Endothelial cell of umbilical vein (primary cell): ENCODE results near the gene TNNI3K. TPM values are rescaled to one million over a fixed set of nuclear protein-coding genes. Genes with fewer than 3 reads are reported as not detected.

Experiments
- BruUV-seq: library from RNA; stranded (reverse); fragments of 400-500 nt; replicated peaks from 2 replicates; lab custom pipeline; 2021; lab: Mats Ljungman, UMichigan
- CTCF ChIA-PET: fragments of 300-600, 350-600 bp; sonication (Branson Sonifier 250); formaldehyde crosslinking; loops from one replicate; lab custom pipeline; 2021; ENCODE audit warnings: antibody characterized with exemption, inconsistent platforms; lab: Charles Lee
- POLR2A ChIA-PET: fragments of 300-600, 350-600 bp; sonication (Branson Sonifier 250); formaldehyde crosslinking; loops from one replicate; lab custom pipeline; 2021; ENCODE audit warnings: antibody characterized with exemption, inconsistent platforms; lab: Charles Lee
- DNase-seq: peaks from one replicate; pipeline ENCODE4 v3.0.0-alpha.2; 2011; ENCODE audit warnings: low read depth, low spot score
- FAIRE-seq: peaks from 2 replicates; lab custom pipeline; 2011; peaks lifted over from hg19 to GRCh38; lab: Jason Lieb, UNC
- H2AFZ ChIP-seq: 2 replicates; pipeline ENCODE4 v1.6.0; 2012; ENCODE audit warnings: low read depth, low read length, control low read depth, inconsistent platforms
- H3K27ac ChIP-seq: 2 replicates; pipeline ENCODE4 v1.5.1; 2011; ENCODE audit warnings: low read depth, mild to moderate bottlenecking, control low read depth, low read length, moderate library complexity; ENCODE audit not compliant: insufficient read depth
- H3K27me3 ChIP-seq, 2 experiments: 2 replicates each; pipeline versions ENCODE4 v1.6.0 to v1.6.1; 2011; ENCODE audit warnings: low read length in 2 of 2, mixed read lengths in 1 of 2; ENCODE audit not compliant: control insufficient read depth in 2 of 2, insufficient read depth in 2 of 2
- H3K36me3 ChIP-seq, 2 experiments: 2 replicates in 1 of 2; 3 replicates in 1 of 2; pipeline ENCODE4 v1.5.1; 2011; ENCODE audit warnings: low read length in 2 of 2, mild to moderate bottlenecking in 1 of 2, moderate library complexity in 1 of 2; ENCODE audit not compliant: control insufficient read depth in 2 of 2, insufficient read depth in 2 of 2; ENCODE audit errors: extremely low read depth in 1 of 2
- H3K4me1 ChIP-seq: 3 replicates; pipeline ENCODE4 v1.5.1; 2011; ENCODE audit warnings: mild to moderate bottlenecking, low read length; ENCODE audit not compliant: control insufficient read depth, insufficient read depth; ENCODE audit errors: extremely low read depth
- H3K4me2 ChIP-seq: 2 replicates; pipeline ENCODE4 v1.6.1; 2011; ENCODE audit warnings: low read length, control low read depth, mixed read lengths; ENCODE audit not compliant: insufficient read depth
- H3K4me3 ChIP-seq, 3 experiments: fragments of 200-600 bp in 1 of 3; sonication (generic), shearing (Covaris generic) in 1 of 3; replicated peaks in 1 of 3; 2 replicates each; pipeline ENCODE4 v1.5.1; 2011 to 2016; ENCODE audit warnings: control low read depth in 3 of 3, low read length in 3 of 3, mild to moderate bottlenecking in 2 of 3, inconsistent platforms in 1 of 3, low read depth in 1 of 3, moderate library complexity in 1 of 3; ENCODE audit not compliant: insufficient read depth in 1 of 3
- H3K79me2 ChIP-seq: 2 replicates; pipeline ENCODE4 v1.6.0; 2012; ENCODE audit warnings: low read length, inconsistent platforms; ENCODE audit not compliant: control insufficient read depth, insufficient read depth
- H3K9ac ChIP-seq: replicated peaks from 2 replicates; pipeline ENCODE3; 2011; ENCODE audit warnings: low read length, control low read depth; ENCODE audit not compliant: insufficient read depth; ENCODE audit errors: extremely low read depth
- H3K9me1 ChIP-seq: replicated peaks from 3 replicates; pipeline ENCODE4 v1.6.0; 2011; ENCODE audit warnings: mild to moderate bottlenecking, low read length; ENCODE audit not compliant: control insufficient read depth, insufficient read depth; ENCODE audit errors: extremely low read depth
- H3K9me3 ChIP-seq: replicated peaks from 2 replicates; pipeline ENCODE4 v1.5.1; 2012; ENCODE audit warnings: low read length, inconsistent platforms; ENCODE audit not compliant: control insufficient read depth, insufficient read depth
- H4K20me1 ChIP-seq: replicated peaks from 2 replicates; pipeline ENCODE3; 2011; ENCODE audit warnings: mild to moderate bottlenecking, low read length; ENCODE audit not compliant: control insufficient read depth, insufficient read depth; ENCODE audit errors: extremely low read depth
- EZH2 ChIP-seq: IDR thresholded peaks from 2 replicates; pipeline ENCODE4 v1.6.1; 2012; ENCODE audit warnings: borderline replicate concordance, low read depth, mild to moderate bottlenecking, moderate library complexity, low read length, inconsistent platforms; ENCODE audit not compliant: severe bottlenecking
- FOS ChIP-seq: IDR thresholded peaks from 2 replicates; pipeline ENCODE4 v1.6.1; 2011; ENCODE audit warnings: mild to moderate bottlenecking, low read length, moderate library complexity, borderline replicate concordance; ENCODE audit not compliant: insufficient read depth
- GATA2 ChIP-seq: IDR thresholded peaks from 2 replicates; pipeline ENCODE4 v1.7.0; 2011; ENCODE audit warnings: low read depth, mild to moderate bottlenecking, moderate library complexity, mixed read lengths, low read length; ENCODE audit not compliant: insufficient read length, insufficient read depth
- JUN ChIP-seq: IDR thresholded peaks from 2 replicates; pipeline ENCODE4 v1.6.1; 2011; ENCODE audit warnings: borderline replicate concordance, low read depth; ENCODE audit not compliant: insufficient read length, insufficient read depth
- MYC ChIP-seq: IDR thresholded peaks from one replicate; pipeline ENCODE4 v1.6.1; 2011; ENCODE audit warnings: mild to moderate bottlenecking, low read depth, low read length
- POLR2A ChIP-seq: IDR thresholded peaks from 2 replicates; pipeline ENCODE4 v1.6.1; 2012; ENCODE audit warnings: low read depth, mild to moderate bottlenecking, control low read depth, low read length
- POLR2AphosphoS5 ChIP-seq: IDR thresholded peaks from 2 replicates; pipeline ENCODE4 v1.6.1; 2012; ENCODE audit warnings: low read depth, mild to moderate bottlenecking, control low read depth, low read length, moderate library complexity; ENCODE audit not compliant: insufficient read depth
- dilution Hi-C: fragments of 300-500 bp; cut with MboI; formaldehyde crosslinking; loops from one replicate; pipeline ENCODE4 v1.15.0; 2019; ENCODE audit warnings: low sequenced_read_pairs; ENCODE audit not compliant: extremely low pct_ligation_motif_present
- intact Hi-C: fragments of 100-400 bp; cut with micrococcal nuclease; formaldehyde crosslinking; loops from one replicate; pipeline ENCODE4 v1.10.0; 2022
- polyA plus RNA-seq, 4 experiments: library from polyadenylated mRNA; depleted of rRNA in 3 of 4; stranded (reverse) in 3 of 4; unstranded in 1 of 4; fragments of >200 nt; gene quantifications; 2 replicates each; pipeline versions ENCODE4 v1.2.1 to v1.2.3, GENCODE V29; 2011 to 2012; ENCODE audit warnings: missing spikeins in 1 of 4
- total RNA-seq: library from RNA; stranded (reverse); gene quantifications from 2 replicates; pipeline ENCODE4 v1.2.3, GENCODE V29; 2021
- TF ChIP-seq, protein P1 (sequence below), 2 donors: IDR thresholded peaks; 1 replicate in 1 of 2; 2 replicates in 1 of 2; pipeline ENCODE4 v1.5.1; 2011; ENCODE audit warnings: low read length in 2 of 2, mild to moderate bottlenecking in 2 of 2, moderate library complexity in 2 of 2, control low read depth in 1 of 2, inconsistent platforms in 1 of 2, low read depth in 1 of 2; ENCODE audit not compliant: insufficient read depth in 1 of 2; ENCODE audit errors: extremely low read depth in 1 of 2
- TF ChIP-seq, protein P2 (sequence below): IDR thresholded peaks from 2 replicates; pipeline ENCODE4 v1.6.1; 2011; ENCODE audit not compliant: insufficient read depth, insufficient read length

The TNNI3K gene
- total and polyA plus RNA-seq, 2 donors (not counting 3 experiments of a cell fraction or from before 2014, with no cell fraction given), result 0.69 TPM; not detected in 1

DNA sequence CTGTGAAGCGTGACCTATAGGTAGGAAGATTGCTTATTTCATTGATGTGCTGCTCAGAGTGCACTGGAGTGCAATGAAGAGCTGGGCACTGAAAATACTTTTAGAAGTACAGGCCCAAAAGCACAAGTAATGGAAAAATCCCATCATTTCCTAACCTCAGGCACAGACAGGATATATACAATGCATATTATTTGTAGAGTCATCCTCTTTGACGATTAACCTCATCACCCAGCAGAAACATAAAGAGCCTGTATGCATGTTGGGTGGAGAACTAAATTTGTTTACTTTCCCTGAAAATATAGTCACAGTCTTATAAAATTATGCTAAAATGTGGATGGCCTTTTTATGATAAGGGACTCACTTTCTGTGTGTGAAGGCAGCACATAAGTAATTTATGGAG, 98.1 kb downstream of the TNNI3K start:
- Histone ChIP-seq H2AFZ (no peak overlapping the region), H3K27me3 (no peaks in the 10 kb centered on the region), H3K4me1 (no peaks in the 10 kb centered on the region), H3K9ac (no peak overlapping the region), H3K4me3 (no peak overlapping the region), H3K27ac (no peak overlapping the region), H4K20me1 (no peaks in the 10 kb centered on the region), H3K9me1 (no peaks in the 10 kb centered on the region), H3K79me2 (no peaks in the 10 kb centered on the region), H3K4me2 (no peak overlapping the region), H3K36me3 (no peaks in the 10 kb centered on the region), H3K9me3 (no peaks in the 10 kb centered on the region)
- BruUV-seq, result no TSS peak
- ChIA-PET CTCF (no interaction called here), POLR2A (no interaction called here)
- intact Hi-C loops, result no loop called here
- FAIRE-seq, result no peak
- dilution Hi-C loops, result no loop called here
- DNase-seq, result no peak
- no peak for TF ChIP-seq POLR2A
- TF ChIP-seq GATA2, result no peak
- TF ChIP-seq FOS, result no peak
- no peak for TF ChIP-seq POLR2AphosphoS5
- TF ChIP-seq, protein P1, sequence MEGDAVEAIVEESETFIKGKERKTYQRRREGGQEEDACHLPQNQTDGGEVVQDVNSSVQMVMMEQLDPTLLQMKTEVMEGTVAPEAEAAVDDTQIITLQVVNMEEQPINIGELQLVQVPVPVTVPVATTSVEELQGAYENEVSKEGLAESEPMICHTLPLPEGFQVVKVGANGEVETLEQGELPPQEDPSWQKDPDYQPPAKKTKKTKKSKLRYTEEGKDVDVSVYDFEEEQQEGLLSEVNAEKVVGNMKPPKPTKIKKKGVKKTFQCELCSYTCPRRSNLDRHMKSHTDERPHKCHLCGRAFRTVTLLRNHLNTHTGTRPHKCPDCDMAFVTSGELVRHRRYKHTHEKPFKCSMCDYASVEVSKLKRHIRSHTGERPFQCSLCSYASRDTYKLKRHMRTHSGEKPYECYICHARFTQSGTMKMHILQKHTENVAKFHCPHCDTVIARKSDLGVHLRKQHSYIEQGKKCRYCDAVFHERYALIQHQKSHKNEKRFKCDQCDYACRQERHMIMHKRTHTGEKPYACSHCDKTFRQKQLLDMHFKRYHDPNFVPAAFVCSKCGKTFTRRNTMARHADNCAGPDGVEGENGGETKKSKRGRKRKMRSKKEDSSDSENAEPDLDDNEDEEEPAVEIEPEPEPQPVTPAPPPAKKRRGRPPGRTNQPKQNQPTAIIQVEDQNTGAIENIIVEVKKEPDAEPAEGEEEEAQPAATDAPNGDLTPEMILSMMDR (IDR thresholded peaks at IDR 0.05; ENCODE audit: extremely low read depth in 1 of 2, insufficient read depth in 1 of 2, low read depth in 1 of 2, low read length in 2 of 2), result no peak
- no peak for TF ChIP-seq MYC
- TF ChIP-seq EZH2, result no peak
- TF ChIP-seq JUN, result no peak
- TF ChIP-seq, protein P2, sequence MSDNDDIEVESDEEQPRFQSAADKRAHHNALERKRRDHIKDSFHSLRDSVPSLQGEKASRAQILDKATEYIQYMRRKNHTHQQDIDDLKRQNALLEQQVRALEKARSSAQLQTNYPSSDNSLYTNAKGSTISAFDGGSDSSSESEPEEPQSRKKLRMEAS, result no peak
